HG03571 (cell line): ENCODE measurements around the gene PRICKLE2.

Experiments used
- ATAC-seq: cut with Tn5 transposase; IDR thresholded peaks from one replicate; pipeline ENCODE4 v1.9.1; 2021; ENCODE audit not compliant: unreplicated experiment

The PRICKLE2 gene

GRCh38 chr3:64078966-64079365 lies 146.3 kb downstream of the PRICKLE2 start:
- no peak for ATAC-seq

GRCh38 chr3:64074895-64075679 lies 150.2 kb downstream of the PRICKLE2 start:
- no peak for ATAC-seq

- no peak for ATAC-seq
Observed at GRCh38 chr3:64074060-64074459, 151.2 kb downstream of the PRICKLE2 start.

GRCh38 chr3:64073158-64073761 lies 152.0 kb downstream of the PRICKLE2 start:
- ATAC-seq: no peak

GRCh38 chr3:64072126-64072525 lies 153.1 kb downstream of the PRICKLE2 start:
- ATAC-seq: no peak

GRCh38 chr3:64070704-64071103 lies 154.6 kb downstream of the PRICKLE2 start:
- no peak for ATAC-seq

- no peak for ATAC-seq
Observed at GRCh38 chr3:64067506-64068346, 157.5 kb downstream of the PRICKLE2 start.

GRCh38 chr3:64064804-64065203 lies 160.5 kb downstream of the PRICKLE2 start:
- no peak for ATAC-seq

- no peak for ATAC-seq
Observed at GRCh38 chr3:64063983-64064438, 161.3 kb downstream of the PRICKLE2 start.

- ATAC-seq: no peak
Observed at GRCh38 chr3:64063207-64063982, 161.9 kb downstream of the PRICKLE2 start.

GRCh38 chr3:64061628-64062027 lies 163.6 kb downstream of the PRICKLE2 start:
- ATAC-seq: no peak

GRCh38 chr3:64059484-64060175 lies 165.6 kb downstream of the PRICKLE2 start:
- ATAC-seq: no peak

- ATAC-seq: no peak
Observed at GRCh38 chr3:64058566-64058965, 166.7 kb downstream of the PRICKLE2 start.

GRCh38 chr3:64057231-64057630 lies 168.0 kb downstream of the PRICKLE2 start:
- no peak for ATAC-seq

- no peak for ATAC-seq
Observed at GRCh38 chr3:64056606-64057180, 168.6 kb downstream of the PRICKLE2 start.

- ATAC-seq: no peak
Observed at GRCh38 chr3:64055076-64055475, 170.2 kb downstream of the PRICKLE2 start.

GRCh38 chr3:64054488-64054887 lies 170.8 kb downstream of the PRICKLE2 start:
- ATAC-seq: no peak

GRCh38 chr3:64053581-64053980 lies 171.7 kb downstream of the PRICKLE2 start:
- no peak for ATAC-seq

GRCh38 chr3:64053117-64053516 lies 172.1 kb downstream of the PRICKLE2 start:
- no peak for ATAC-seq

GRCh38 chr3:64049832-64050231 lies 175.4 kb downstream of the PRICKLE2 start:
- ATAC-seq: no peak
